Sigmoid colon (tissue), 4 donors: ENCODE results near the gene SAMHD1.

ENCODE experiments used
- CTCF ChIP-seq, 4 experiments: fragments of 450-650 bp in 3 of 4; fragments of 200-600 bp in 1 of 4; IDR thresholded peaks; one replicate each; pipeline ENCODE4 v1.5.1; 2016 to 2019; ENCODE audit warnings: antibody characterized with exemption in 4 of 4, mild to moderate bottlenecking in 3 of 4, moderate library complexity in 2 of 4
- EP300 ChIP-seq, 4 donors: sonication (generic); formaldehyde crosslinking; IDR thresholded peaks; one replicate each; pipeline ENCODE4 v1.6.1; 2017; ENCODE audit warnings: antibody characterized with exemption in 4 of 4
- POLR2A ChIP-seq, 2 donors: fragments of 450-650 bp; IDR thresholded peaks; one replicate each; pipeline ENCODE4 v1.6.1; 2016; ENCODE audit warnings: antibody characterized with exemption in 2 of 2, mild to moderate bottlenecking in 2 of 2, moderate library complexity in 2 of 2

- no peak for TF ChIP-seq CTCF (IDR thresholded peaks at IDR 0.05)
- TF ChIP-seq POLR2A (IDR thresholded peaks at IDR 0.05), result peak; percentile 71 to 87
- peak in 1 of 4 donors; percentile 26 for TF ChIP-seq EP300 (IDR thresholded peaks at IDR 0.05)
Observed at GRCh38 chr20:36861875-36862801, 89.4 kb downstream of the SAMHD1 start.
